Adrenal gland (tissue), 19 donors: Measurements from ENCODE around the gene VSX1. TPM values are rescaled to one million over a fixed set of nuclear protein-coding genes. Genes with fewer than 3 reads are reported as not detected.

Experiments used
- DNase-seq, 7 donors: peaks; one replicate each; pipeline ENCODE4 v3.0.0-alpha.2; 2019 to 2020
- H3K27ac ChIP-seq, 5 donors: fragments of 200-600 bp; sonication (generic) in 4 of 5; 1 replicate in 3 of 5; 2 replicates in 2 of 5; pipeline versions ENCODE4 v1.5.1 to v1.8.0; 2016 to 2020; ENCODE audit warnings: mild to moderate bottlenecking in 1 of 5
- H3K27me3 ChIP-seq: fragments of 200-600 bp; 2 replicates; pipeline ENCODE4 v1.8.0; 2021
- H3K36me3 ChIP-seq, 2 donors: fragments of 200-600 bp; replicated peaks in 1 of 2; 1 replicate in 1 of 2; 2 replicates in 1 of 2; pipeline versions ENCODE4 v1.5.1 to v1.8.0; 2018 to 2022
- H3K4me1 ChIP-seq, 2 donors: fragments of 200-600 bp; replicated peaks in 1 of 2; 1 replicate in 1 of 2; 2 replicates in 1 of 2; pipeline versions ENCODE4 v1.5.1 to v1.8.0; 2018 to 2021
- H3K4me3 ChIP-seq, 4 donors: fragments of 200-600 bp; sonication (generic) in 3 of 4; one replicate each; pipeline ENCODE4 v1.5.1; 2016 to 2018
- H3K9me3 ChIP-seq, 3 donors: fragments of 200-600 bp; sonication (generic) in 1 of 3; replicated peaks in 1 of 3; 1 replicate in 2 of 3; 2 replicates in 1 of 3; pipeline versions ENCODE4 v1.5.1 to v1.8.0; 2016 to 2021
- POLR2A ChIP-seq, 2 donors: fragments of 450-650 bp; IDR thresholded peaks; one replicate each; pipeline ENCODE4 v1.6.1; 2017; ENCODE audit warnings: antibody characterized with exemption in 2 of 2, mild to moderate bottlenecking in 2 of 2, moderate library complexity in 1 of 2
- WGBS, 4 donors: extraction: QIAGEN DNeasy Blood & Tissue Kit in 2 of 4; methylation state at CpG; one replicate each; pipeline versions ENCODE4 v1.1.5 to v1.1.7; 2013 to 2017; 5-methylcytosine and 5-hydroxymethylcytosine counted together
- intact Hi-C, 2 donors: fragments of 100-400 bp; cut with DNase I; formaldehyde crosslinking; loops; one replicate each; pipeline versions ENCODE4 v1.14.1 to v1.15.0; 2022 to 2023
- long read RNA-seq, 10 donors: library from polyadenylated mRNA in 3 of 10; unstranded in 2 of 10; stranded (forward) in 1 of 10; transcript quantifications; one replicate each; pipeline ENCODE4 v2.0.0 and lab custom pipeline, GENCODE V29; 2021 to 2026
- polyA plus RNA-seq, 3 donors: library from polyadenylated mRNA; stranded (reverse); fragments of 200-250 nt in 2 of 3; fragments of 350-450 nt in 1 of 3; fragmentation: Illumina TruSeq in 1 of 3; extraction: RNeasy Lipid Tissue Mini Kit (QIAGEN cat#74804) in 1 of 3; gene quantifications; one replicate each; pipeline ENCODE4 v1.2.3, GENCODE V29; 2013 to 2014
- total RNA-seq, 9 donors: library from RNA; depleted of rRNA in 4 of 9; stranded (reverse); fragments of >200 nt in 4 of 9; fragments of 120-200 nt in 1 of 9; fragmentation: NEBNext Ultra II Directional in 1 of 9; extraction: Animal tissue kit (Norgen Biotek cat#: 25700) in 1 of 9; gene quantifications; one replicate each; pipeline versions ENCODE4 v1.1.0 to v1.2.4, GENCODE V29; 2013 to 2023
- TF ChIP-seq, protein P1 (sequence below), 6 experiments: fragments of 450-650 bp in 4 of 6; fragments of 200-600 bp in 2 of 6; sonication (generic) in 1 of 6; IDR thresholded peaks; 1 replicate in 5 of 6; 2 replicates in 1 of 6; pipeline versions ENCODE4 v1.5.1 to v1.8.0; 2016 to 2021; ENCODE audit warnings: antibody characterized with exemption in 6 of 6, mild to moderate bottlenecking in 2 of 6, moderate library complexity in 1 of 6
- donor health status: healthy with polysubstance abuse.
- donor health status: Bipolar disorder and iron deficiency.
- donor health status: DM: yes; HTN: yes; CAD: no.
- donor health status: DM: no; HTN: no; CAD: no.
- donor health status: DM: no; HTN: no; CAD: no.
- donor health status: DM: yes; HTN: yes; CAD: no.

Gene VSX1
- total RNA-seq (1 to 10 TPM in 1 of 9 donors, under 1 TPM in 7, not detected in 1; 0.06 to 2.2 (median 0.52) TPM), polyA plus RNA-seq (under 1 TPM; 0.37 to 0.73 (median 0.48) TPM)
- long read RNA-seq, donor 1 = 0 reads
- long read RNA-seq, donor 2 = 0 reads
- long read RNA-seq, donor 3 = 0 reads
- long read RNA-seq, donor 4 = 0 reads
- long read RNA-seq, donor 5 = 0 reads
- long read RNA-seq, donor 6, partial matches to known transcripts = 1 of 1 reads
- long read RNA-seq, donor 6, other reads (novel, unspliced or antisense) = 0 of 1 reads
- long read RNA-seq, donor 7 = 0 reads
- long read RNA-seq, donor 8 = 0 reads
- long read RNA-seq, donor 9 = 0 reads
- long read RNA-seq, donor 10 = 0 reads

DNA sequence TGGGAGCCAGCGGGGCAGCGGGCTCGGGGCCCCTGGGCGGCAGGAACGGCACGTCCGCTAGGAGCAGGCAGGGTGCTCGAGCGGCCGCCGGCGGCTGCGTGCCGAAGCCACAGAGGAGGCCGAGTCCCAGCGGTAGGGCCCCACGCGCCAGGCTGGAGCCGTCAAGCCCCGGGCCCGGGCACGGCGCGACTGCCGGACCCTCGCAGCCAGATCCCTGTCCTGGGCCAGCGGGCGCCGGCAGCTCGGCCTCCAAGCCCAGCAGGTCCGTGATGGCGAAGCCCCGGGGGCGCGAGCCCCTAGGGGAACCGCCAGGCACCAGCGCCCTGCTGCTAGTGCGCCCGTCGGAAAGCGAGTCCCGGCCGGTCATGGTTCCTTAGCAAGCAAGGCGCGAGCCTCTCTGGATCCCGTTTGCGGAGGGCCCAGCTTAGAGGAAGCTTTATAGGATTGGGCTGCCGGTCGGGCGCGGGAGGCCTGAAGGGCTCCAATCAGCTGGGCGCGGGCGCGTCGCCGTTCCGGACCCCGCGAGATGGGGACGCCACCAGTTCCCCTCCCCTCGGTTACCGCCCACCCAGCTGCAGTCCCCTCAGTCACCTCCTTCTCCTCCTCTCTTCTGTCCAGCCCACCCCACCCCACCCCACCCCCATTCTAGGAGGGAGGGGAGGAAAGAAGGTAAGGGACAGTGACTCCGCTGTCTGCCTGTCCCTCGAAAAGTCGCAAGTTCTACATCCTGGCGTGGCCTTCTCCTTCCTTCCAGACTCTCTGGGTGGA, at the start of gene VSX1:
Gene VSX1, minus strand, starts transcription at position 412 of the 768 bp plus-strand sequence. Its CDS starts 45 bp downstream, at position 367.
- Histone ChIP-seq H3K4me1 (peaks cover 0 to 11% of the 10 kb centered on the region in 2 donors), H3K27ac (no peak within 1 kb of the TSS), H3K36me3 (no peaks in the 10 kb centered on the region), H3K27me3 (peaks cover 78% of the 10 kb centered on the region), H3K9me3 (no peaks in the 10 kb centered on the region), H3K4me3 (no peak within 1 kb of the TSS)
- TF ChIP-seq, protein P1, sequence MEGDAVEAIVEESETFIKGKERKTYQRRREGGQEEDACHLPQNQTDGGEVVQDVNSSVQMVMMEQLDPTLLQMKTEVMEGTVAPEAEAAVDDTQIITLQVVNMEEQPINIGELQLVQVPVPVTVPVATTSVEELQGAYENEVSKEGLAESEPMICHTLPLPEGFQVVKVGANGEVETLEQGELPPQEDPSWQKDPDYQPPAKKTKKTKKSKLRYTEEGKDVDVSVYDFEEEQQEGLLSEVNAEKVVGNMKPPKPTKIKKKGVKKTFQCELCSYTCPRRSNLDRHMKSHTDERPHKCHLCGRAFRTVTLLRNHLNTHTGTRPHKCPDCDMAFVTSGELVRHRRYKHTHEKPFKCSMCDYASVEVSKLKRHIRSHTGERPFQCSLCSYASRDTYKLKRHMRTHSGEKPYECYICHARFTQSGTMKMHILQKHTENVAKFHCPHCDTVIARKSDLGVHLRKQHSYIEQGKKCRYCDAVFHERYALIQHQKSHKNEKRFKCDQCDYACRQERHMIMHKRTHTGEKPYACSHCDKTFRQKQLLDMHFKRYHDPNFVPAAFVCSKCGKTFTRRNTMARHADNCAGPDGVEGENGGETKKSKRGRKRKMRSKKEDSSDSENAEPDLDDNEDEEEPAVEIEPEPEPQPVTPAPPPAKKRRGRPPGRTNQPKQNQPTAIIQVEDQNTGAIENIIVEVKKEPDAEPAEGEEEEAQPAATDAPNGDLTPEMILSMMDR (IDR thresholded peaks at IDR 0.05) = no peak
- TF ChIP-seq POLR2A (IDR thresholded peaks at IDR 0.05) = no peak
- no peak for DNase-seq
- 0 to 7% (median 5%) methylated on average over 3 to 67 of the region's 67 CpGs for WGBS, 4 donors
- intact Hi-C loops = no loop called here

DNA sequence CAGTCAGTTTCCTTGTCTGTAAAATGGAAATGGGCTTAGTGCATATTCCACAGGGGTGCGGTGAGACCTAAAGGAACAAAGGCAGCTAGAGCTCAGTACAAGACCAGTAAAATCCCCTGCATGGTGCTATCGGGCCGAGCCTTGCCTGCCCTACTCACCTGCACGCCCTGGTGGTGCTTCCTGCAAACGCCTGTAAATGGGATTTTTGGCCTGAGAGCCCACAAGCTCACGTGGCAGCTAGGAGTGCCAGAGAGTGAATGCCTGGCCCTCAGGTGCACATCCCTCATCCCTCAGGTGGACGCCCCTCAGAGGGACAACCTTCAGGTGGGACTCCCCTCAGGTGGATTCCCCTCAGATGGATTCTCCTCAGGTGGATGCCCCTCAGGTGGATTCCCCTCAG, 48.0 kb upstream of the VSX1 start:
- H3K36me3 ChIP-seq = no peaks in the 10 kb centered on the region
- TF ChIP-seq POLR2A (IDR thresholded peaks at IDR 0.05) = no peak
- TF ChIP-seq, protein P1 (IDR thresholded peaks at IDR 0.05) = no peak
- H3K27ac ChIP-seq = no peak overlapping the region
- H3K4me3 ChIP-seq = no peak overlapping the region
- H3K4me1 ChIP-seq = no peaks in the 10 kb centered on the region
- H3K9me3 ChIP-seq = no peaks in the 10 kb centered on the region
- DNase-seq = no peak
- intact Hi-C loops = no loop called here
- WGBS, 4 donors = 80 to 87% (median 84%) methylated on average over 7 of the region's 7 CpGs; no CpG with 5 or more reads in 1 of the 4 donors
- H3K27me3 ChIP-seq = no peaks in the 10 kb centered on the region

DNA sequence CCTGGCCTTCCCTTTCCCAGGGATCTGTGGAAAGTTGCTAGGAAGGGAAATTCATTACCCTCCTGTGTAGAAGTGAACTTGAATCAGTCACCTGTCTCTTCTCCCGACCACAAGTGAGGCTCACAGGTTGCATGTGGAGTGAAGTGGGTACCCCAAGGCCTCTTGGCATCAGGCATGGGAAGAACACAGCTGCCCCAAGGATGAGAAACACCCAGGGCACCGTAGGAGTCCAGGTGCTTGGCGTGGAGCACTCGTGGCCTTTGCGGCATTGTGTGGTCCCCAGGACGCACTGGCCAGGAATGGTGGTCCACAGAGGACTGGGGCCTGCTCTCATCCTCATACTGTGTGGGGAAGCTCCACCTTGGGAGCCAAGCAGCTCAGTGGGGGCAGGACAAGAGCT, 47.5 kb upstream of the VSX1 start:
- DNase-seq = no peak
- intact Hi-C loops = no loop called here
- WGBS, 4 donors = 76 to 90% (median 88%) methylated on average over 1 to 6 of the region's 6 CpGs
- TF ChIP-seq POLR2A (IDR thresholded peaks at IDR 0.05) = no peak
- Histone ChIP-seq H3K9me3 (no peaks in the 10 kb centered on the region), H3K27me3 (no peaks in the 10 kb centered on the region), H3K4me1 (no peaks in the 10 kb centered on the region), H3K27ac (no peak overlapping the region), H3K4me3 (no peak overlapping the region), H3K36me3 (no peaks in the 10 kb centered on the region)

DNA sequence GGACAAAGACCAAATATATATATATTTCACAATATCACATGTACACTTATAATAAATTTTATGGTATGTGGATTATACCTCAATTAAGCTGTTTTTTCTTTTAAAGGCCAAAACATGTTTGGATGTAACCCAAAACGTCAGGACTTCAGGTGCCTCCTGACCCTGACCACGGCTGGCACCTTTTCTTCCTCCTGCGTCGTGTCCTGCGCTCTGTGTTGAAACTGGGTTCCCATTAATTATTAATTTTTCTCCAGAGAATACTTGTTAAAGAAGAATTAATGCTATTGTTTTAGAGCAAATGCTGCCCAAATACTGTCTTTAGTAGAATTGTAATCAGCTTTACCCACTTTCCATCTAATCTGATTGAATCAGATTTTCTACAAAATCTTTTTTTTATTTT, 46.7 kb upstream of the VSX1 start:
- Histone ChIP-seq H3K27ac (no peak overlapping the region), H3K4me3 (no peak overlapping the region), H3K36me3 (no peaks in the 10 kb centered on the region), H3K9me3 (no peaks in the 10 kb centered on the region), H3K27me3 (no peaks in the 10 kb centered on the region), H3K4me1 (no peaks in the 10 kb centered on the region)
- WGBS, 4 donors = 79 to 88% (median 82%) methylated on average over 5 of the region's 5 CpGs
- intact Hi-C loops = no loop called here
- no peak for DNase-seq
- TF ChIP-seq, protein P1 (IDR thresholded peaks at IDR 0.05) = no peak
- no peak for TF ChIP-seq POLR2A (IDR thresholded peaks at IDR 0.05)
